Putamen (tissue), 1 donor: ENCODE data around the gene SMC1A.
"Not testable (repeated sequence)": the region's sequence is repeated elsewhere in the genome, so short reads cannot be mapped to it uniquely, and the experiment has no call there.

Experiments used
- DNase-seq: peaks from one replicate; pipeline ENCODE4 v3.0.0-alpha.2; 2016; ENCODE audit warnings: low spot score

SMC1A gene

DNA sequence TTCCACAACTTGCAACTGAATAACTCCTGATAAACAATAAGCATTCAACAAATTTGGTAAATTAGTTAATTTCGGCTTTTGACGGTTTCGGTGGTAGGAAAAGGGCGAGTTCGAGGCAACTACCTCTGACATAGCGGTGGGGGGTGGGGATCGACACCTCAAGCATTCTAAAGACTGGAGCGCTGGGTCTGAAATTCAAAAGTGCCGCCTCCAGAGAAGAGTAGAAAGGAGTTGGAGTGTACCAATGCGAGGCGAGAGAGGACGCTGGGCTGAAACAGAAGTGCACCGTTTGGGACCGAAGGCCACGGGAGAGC is 725 bp downstream of the SMC1A start:
- no peak for DNase-seq

DNA sequence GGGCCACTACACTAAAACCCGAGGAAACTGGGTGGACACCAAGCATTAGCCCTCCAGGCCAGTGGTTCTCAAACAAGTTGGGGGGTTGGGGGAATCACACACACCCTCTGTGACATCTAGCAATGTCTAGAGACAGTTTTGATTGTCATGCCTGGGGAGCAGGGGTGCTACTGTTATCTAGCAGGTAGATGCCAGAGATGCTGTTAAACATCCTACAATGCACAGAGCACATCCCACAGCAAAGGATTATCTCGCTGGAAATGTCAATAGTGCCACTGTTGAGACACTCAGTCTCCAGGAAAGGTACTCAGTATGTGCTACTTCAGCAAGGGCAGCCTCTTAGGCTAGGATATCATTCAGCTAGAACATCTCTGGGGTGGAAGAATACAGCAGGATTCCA is 1.3 kb downstream of the SMC1A start:
- no peak for DNase-seq

DNA sequence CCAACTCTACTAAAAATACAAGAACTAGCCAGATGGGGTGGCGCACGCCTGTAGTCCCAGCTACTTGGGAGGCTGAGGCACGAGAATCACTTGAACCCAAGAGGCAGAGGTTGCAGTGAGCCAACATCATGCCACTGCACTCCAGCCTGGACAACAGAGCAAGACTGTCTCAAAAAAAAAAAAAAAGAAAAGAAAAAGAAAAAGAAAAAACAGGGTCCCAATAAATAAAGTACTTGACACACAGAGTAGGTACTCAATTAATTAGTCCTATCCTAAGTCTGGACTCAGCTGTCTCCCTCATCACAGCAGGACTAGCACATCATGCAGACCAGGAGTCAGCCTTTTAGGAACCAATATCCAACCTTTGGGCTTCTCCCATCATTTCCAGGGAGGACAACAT is 2.1 kb downstream of the SMC1A start:
- DNase-seq = not testable (repeated sequence)

DNA sequence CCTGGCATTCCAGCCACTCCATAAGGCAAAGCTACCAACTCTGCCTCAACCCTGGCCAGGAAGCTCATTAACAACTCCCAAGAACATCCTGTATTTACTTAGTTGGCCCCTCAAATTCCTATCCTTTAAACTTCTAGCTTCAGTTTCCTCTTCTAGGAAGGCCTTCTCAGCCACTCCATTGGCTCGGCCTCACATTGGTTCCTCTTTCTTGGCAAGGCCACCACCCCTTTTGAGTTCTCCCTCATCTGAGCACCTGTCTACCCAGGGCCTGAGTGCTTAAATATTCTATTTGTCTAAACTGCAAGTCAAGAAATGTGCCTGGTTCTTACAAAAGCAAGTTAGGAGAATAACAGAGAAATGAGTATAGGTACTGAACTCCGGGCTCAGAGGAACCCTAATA is 10.0 kb downstream of the SMC1A start:
- no peak for DNase-seq

DNA sequence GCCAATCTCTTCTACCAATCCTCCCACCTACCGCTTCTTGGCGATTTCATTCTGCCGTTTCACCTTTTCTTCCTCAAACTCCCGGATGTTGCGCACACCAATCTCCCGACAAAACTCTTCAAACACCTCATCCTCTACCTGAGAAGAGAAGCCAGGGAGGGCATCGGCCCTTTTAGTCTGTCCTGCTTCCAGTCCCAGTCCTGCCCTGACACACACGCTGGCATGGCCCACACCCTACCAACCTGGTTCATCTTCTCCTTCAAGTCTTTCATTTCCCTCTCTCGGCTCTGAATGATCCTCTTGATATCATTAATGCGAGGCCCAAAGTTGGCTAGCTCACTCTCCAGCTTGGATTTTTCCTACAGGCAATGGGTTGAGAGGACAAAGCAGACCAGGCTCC is 18.9 kb downstream of the SMC1A start:
- DNase-seq = no peak

DNA sequence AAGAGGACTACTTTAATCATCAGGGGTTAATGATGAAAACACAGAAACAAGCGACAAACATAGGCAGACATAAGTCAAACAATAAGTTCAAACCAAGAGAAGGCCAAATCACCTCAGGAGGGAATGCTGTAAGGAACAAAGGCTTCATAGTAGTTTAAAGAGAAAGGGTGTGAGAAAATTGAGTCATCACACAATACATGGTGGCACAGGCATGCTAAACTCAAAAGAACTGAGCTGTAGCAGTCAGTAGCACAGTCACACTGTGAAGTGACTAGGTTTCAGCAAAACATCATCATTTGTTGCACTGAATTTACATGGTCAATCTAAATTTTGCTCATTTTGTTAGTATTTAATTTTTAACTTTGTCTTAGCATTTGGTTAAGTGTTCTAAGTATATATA is 24.2 kb downstream of the SMC1A start:
- no peak for DNase-seq

DNA sequence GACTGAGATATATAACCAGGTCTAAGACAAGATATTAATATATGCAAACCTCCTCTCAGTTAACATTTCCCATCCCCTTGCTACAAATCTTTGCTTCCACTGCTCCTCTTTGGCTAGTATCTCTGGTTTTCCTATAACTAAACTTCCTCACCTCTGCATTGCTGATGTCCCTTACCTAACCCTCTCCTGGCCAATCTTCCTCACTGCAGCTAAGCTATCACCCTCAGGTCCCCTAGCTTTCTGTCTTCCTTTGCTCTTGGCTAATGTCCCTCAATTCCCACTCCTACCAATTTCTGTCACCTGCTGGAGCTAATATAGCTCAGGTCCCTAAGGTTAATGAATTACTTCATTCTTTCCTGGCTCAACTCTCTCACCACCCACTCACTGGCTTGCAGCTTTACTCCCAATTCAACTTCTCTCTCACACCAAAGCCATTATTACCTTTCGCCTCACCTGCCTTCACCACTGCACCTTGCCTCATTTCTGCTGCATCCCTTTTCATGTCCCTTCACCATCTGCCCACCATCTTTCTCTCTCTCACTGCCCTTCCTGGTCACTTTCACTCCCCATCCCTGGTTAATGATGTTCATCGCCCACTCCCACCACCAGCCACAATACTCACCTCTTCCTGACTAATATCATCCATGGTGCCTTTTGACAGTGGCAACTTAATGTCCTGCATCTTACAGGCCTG is 26.7 kb downstream of the SMC1A start:
- DNase-seq = no peak

DNA sequence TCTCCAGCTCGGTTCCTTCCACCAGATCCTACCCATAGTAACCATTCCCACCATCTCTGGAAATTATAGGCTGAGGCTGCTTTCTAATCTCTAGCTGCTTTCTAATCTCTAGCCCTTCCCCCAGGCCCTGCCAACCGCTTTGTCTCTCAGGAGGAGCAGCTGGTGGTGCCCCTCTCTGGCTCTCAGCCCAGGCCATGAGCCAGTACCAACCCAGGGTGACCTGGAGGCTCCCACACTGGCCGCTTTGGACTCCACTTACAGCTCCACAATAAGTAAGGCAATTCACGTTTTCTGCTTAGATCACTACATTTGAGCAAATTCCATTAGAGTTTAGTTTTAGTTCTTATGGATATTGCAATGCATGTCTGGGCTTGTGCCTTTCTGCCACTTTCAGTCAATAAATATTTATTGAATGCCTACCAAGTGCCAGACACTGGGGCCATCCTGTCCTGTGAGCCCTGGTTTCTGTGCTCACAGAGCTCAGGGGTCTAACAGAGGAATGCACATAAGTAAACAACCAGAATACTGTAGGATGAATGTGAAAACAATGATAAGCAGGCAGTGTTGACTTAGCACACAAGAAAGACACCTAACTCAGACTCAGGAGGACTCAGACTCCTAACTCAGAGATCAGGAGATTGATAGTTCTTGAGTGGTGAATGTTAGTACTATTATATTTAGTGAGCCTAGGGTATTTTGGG is 38.9 kb downstream of the SMC1A start:
- no peak for DNase-seq

DNA sequence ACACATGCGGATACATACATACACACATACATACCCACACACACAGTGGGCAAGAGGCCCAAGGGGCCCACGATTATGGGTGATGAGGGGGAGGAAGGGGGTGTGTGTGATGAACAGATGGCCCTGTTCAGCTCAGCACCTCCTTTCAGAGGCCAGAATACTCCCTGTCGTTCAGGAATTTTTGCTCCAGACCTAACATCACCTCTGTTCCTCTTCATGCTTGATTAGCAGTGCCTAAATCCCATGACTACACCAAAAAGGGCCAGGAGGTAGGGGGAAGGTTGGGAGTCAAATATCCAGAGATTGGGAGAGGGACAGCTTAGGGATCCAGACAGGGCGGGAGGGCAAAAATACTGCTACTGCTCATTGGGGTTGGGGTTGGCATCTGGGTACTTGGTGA is 42.7 kb downstream of the SMC1A start:
- no peak for DNase-seq

DNA sequence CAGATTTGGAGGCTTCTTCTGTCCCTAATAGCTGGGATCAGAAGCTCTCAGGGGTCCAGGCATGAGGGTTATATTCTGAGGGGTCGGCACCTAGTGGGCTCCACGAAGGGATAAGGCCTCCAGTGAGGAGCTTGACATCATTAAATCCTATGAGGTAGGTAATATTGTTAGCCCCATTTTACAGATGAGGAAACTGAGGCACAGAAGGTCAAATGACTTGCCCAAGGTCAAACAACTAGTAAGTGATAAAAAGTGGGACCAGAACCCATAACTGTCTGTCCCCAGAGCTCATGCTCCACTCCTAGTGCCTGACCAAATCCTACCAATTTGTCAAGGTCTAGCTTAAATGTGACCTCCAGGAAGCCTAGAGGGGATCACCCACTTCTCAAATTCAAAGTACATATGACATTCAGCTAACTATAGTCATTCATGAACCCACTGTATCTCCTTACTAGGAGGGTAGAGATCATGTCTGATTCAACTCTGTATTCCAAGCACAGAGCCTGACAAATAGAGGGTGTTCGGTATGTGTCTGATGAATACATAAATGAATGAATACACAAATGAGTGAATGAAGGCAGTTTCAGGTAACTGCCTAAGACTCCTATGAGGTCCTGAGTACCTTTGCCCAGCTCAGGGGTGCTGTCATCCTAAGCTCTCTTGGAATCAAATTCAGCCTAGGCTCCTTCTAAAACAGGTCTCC is 43.3 kb downstream of the SMC1A start:
- DNase-seq = no peak

DNA sequence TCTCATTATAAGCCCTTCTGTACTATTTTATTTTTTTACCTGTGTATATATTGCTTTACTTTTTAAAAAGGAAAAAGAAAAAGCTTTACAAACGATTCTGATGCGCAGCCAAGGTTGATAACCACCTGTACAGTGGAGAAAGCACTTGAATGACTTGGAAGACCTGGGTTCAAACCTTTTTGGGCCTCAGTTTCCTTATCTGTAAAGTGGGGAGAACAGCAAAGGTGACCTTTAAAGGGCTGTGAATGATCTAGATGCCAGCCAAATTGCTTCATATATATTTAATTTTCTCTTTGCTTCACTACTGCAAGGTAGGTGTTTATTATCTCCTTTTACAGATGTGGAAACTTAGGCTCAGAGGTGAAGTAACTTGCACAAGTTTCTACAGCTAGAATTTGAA is 45.0 kb downstream of the SMC1A start:
- no peak for DNase-seq

DNA sequence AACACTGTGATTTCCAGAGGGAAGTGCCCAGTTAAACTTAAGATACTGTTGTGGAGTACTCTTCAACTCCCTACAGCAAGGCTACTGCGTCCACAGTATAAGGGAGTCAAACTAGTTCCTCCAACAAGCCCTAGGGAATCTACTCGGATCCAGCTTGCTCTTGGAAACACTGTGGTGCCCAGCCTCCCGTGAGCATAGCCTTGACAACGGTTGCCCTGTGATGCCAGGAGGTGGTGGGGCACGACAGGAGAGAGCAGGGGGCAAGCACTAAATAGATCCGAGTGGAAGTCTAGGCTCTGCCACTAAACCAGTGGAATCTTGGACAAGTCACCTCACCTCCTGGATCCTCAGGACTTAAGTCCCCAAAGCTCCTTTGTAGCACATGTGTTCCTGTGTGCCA is 45.6 kb downstream of the SMC1A start:
- DNase-seq = no peak

DNA sequence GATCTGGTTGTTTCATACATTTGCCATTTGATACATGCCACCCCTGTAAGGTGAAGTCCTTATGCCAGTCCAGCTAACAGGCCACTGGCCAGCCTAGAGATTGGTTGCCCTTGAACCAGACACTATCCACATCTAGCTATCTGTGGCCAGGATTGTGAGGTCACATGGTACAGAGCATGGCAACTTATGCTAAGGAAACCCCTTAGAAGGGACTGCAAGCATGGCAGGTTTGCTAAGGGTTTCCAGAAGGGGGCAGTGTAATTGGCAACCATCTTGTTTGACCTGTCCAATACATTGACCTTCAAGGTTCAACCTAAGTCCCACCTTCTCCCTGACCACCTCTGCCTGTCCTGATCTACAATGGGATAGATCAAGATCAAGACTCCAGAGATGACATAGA is 47.5 kb downstream of the SMC1A start:
- no peak for DNase-seq

DNA sequence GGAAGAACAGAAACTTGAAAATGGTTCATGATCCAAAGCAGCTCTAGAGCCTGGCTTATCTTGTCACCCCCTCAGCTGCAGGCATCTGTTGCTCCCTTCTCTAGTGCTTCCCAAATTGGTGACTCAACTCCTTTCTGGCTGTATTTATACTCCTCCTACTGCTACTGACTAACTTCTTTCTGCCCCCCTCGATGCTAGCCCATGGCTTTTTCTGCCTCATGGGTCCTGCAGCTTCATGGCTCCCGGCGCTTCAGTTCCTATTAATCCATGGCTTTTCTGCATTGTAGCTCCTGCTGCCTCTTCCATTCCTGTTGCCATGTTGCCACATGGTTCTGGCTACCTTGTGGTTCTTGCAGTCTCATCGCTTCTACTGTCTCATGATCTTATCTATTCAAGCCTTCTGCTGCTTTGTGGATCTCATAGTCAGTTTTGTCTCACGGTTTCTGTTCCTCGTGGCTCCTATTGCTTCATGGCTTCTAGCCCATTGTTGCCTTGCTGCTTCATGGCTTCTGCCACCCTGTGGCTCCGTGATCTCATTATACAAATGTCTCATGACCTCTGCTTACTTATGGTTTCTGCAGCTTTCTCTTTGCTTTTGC is 48.1 kb downstream of the SMC1A start:
- DNase-seq = no peak

DNA sequence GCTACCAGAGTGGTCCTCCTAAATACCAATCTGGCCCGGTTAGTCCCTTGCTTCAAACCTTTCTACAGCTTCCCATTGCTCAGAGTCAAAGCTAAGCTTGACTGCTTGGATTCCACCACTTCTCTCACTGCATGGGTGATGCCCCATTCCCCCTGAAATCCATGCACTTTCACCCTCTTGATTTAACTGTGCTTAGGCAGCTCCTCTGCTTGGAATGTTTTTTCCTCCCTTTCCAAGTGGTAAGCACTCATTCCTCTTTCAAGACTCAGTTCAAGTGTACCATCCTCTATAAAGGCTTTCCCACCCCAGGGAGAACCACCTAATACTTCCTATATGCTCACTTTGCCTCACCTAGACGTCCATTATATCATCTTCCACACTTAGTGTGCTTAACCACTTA is 49.1 kb downstream of the SMC1A start:
- no peak for DNase-seq

DNA sequence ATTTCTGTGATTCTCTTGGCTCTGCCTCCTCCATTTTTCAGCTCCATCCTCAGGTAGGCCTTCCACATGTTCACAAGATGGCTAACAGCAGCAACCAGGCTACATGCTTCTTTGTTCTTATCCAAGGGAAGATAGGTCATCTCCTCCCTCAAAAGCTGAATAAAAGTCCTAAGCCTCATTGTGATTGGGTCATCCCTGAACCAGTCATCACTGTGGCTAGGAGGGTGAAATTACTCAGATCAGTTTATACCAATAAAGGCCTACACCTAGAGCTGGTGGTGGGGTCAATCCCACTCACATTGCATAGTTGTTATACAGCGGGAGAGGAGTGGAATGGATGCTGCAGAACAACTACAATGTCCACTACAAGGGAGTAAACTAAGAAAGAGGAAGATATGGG is 56.0 kb downstream of the SMC1A start:
- not testable (repeated sequence) for DNase-seq

DNA sequence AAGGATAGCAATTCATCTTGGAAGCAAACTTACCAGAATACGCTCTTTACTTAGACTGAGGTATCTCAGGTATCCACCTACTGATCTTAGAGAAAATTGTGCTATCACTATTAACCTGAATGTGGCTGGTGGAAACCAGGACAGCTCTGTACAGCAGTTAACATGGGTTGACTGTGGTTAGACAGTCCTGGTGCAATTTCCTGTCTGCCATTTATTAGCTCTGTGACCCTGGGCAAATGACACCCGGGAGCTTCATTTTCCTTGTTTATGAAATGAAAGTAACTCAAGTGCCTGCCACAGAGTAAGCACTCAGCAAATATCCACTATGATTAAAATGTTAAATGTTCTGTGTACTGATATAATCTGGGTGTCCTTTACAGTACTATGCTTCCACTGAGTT is 60.0 kb downstream of the SMC1A start:
- DNase-seq = no peak

DNA sequence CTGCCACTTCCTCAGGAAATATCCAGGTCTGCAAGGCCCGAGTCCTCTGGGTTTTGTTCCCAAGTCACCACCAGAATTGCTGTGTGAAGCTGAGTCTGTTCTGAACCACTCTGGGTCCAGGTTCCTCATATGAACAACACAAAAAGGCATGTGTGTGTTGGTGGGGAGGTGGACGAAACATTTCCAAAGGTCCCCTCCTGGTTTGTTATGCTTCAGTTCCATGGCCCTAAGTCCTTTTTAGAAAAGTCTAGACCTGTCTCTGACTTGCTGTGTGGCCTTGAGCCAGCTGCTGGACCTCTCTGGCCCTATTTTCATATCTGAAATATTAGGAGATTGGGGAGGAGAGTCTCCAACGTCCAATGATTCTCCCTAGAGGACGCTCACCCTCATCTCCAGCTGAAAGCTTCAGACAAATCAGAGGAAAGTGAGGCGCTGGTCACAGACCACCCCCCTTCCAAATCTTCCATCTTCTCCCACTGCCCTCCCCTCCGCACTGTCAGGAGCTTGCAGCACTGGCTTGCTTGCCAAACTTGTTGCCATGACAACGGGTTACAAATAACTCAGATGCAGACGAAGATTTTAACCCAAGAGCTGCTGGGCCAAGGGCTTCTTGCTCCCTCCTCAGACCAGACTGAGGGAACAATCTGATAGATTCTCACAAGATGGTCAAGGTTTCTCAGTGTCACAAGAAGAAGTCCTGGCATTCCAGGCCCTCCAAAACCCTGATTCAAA is 64.5 kb downstream of the SMC1A start:
- DNase-seq = peak; percentile 33

DNA sequence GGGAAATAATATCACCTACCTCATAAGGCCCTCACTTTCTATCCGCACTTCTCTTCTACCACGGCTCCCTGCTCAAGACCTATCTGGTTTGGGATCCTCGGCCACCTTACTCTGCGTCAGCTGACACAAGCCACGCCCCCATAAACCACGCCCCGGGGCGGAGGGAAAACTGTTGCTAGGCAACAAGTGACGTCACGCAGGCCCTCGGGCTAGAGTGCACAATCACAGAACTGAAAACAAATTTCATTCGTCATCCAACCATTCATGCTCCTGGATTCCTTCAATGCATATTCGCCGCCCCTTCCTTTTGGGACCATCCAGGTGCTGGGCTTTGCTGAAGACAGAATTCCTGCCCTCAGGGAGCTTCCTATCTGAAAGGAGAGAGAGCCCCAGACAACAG is 66.3 kb downstream of the SMC1A start:
- no peak for DNase-seq

DNA sequence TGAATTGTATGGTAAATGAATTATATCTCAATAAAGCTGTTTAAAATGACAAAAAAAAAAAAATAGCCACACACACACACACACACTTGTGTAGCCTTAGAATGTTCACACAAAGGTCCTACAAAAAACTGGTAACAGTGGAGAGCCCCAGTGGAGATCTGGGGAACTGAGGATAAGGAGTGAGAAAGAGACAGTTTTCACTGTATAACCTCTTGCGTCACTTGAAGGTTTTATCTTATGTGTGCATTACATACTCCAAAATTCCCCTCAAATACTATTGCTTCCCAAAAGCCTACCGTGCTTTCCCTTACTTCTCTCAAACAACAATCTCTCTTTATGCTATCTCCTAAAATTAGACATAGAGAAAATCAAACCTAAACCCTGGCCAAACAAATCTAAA is 67.8 kb downstream of the SMC1A start:
- DNase-seq = no peak

DNA sequence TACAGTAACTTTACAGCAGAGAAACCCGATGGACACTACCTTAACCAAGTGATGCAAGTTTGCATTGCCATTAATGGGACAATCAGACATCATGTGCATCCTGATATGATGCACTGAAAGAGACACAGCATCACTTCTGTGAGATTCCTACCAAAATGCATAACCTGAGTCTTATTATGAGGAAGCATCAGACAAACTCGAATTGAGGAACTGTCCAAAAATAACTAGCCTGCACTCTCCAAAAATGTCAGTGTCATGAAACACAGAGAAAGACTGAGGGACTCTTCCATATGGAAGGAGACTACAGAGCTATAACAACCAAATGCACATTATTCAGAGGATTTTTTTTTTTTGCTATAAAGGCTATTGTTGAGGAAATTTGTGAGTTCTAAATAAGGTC is 74.5 kb downstream of the SMC1A start:
- DNase-seq = no peak

DNA sequence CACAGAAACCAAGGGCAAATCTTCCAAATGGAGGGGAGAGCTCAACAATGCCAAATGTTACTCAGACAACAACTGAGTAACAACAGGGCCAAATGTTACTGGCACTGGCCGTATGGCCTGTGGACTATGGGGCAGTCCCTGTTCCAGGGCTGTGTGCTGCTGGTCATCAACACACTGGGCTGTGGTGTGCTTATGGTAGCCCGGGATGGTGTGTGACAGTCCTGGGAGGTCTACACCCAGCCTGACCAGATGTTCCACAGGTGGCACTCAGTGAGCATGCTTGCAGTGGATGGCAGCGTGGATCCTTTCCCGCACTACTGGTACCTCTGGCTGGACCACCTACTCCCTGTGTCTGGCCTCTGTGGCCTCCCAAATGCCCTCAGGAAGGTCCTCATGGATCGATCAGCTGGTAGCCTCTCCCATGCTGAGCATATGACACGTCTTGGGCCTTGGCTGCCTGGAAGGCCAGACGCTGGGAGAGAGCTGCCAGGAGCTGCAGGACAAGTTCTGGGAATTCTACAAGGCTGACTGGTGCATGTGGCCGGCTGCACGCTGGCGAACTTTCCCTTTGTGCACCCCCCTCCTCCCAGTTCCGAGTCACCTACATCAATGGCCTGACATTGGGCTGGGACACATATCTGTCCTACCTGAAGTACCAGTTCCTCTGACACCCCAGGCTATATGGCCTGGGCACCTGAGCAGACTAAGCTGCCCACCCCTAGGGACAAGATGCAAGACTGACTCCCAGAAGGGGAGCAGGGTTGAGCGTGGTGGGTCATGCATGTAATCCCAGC is 81.4 kb downstream of the SMC1A start:
- no peak for DNase-seq
